ENCODE results near the gene MTHFD1.
"Not testable (repeated sequence)": the region's sequence is repeated elsewhere in the genome, so short reads cannot be mapped to it uniquely, and the experiment has no call there.

The MTHFD1 gene

DNA sequence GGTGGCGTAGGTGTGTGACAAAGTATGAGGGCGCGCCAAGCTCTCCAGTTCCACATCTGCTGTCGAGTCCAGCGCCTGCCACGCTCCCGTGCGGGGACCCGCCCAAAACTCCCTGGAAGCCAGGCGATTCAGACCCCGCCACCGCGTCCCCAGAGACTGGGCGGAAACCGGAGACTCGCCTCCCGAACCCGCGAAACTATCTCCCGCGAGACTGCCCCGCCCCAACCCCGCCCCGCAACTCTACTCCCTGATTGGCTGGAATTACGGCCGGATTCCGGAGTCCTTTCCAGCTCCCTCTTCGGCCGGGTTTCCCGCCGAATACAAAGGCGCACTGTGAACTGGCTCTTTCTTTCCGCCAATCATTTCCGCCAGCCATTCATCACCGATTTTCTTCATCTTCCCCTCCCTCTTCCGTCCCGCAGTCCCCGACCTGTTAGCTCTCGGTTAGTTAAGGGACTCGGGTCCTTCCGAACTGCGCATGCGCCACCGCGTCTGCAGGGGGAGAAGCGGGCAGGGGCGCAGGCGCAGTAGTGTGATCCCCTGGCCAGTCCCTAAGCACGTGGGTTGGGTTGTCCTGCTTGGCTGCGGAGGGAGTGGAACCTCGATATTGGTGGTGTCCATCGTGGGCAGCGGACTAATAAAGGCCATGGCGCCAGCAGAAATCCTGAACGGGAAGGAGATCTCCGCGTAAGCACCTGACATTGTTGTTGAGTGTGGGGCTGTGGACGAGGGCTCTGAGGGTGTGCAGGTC is at the start of gene MTHFD1:
Gene MTHFD1 (plus strand): TSS at position 572 of the 751 bp plus-strand sequence. CDS start 75 bp downstream, at position 647.
- DNase-seq, result peak; percentile 73

DNA sequence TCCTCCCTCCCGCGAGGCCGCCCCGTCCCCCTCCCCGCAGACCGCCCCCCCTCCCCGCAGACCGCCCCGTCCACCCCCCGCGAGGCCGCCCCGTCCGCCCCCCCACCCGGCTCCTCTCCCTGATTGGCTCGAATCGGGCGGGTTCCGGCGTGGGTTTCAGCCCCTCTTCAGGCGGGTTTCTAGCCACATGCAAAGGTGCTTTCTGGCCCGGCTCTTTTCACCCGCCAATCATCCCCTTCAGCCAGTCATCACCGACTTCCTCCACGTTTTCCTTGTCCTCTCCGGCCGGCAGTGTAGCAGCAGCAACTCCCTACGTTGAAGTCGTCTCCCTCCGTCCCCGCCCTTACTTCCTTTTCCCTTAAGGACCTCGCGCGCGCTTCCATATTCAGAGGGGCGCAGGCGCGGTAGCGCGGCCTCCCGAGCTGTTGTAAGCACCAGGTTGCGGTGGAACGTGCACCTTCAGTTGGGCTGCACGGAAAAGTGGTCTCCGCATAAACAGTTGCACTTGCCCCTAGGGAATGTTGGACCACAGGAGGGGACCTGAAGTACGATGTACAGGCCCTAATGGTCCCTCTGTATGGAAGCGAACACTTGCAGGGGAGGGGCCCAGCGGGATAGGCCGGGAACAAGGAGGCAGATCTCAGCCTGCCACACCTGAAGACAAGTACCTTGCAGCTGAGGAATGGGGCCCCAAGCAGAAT is 49.4 kb upstream of the MTHFD1 start:
- peak; percentile 43 for DNase-seq

DNA sequence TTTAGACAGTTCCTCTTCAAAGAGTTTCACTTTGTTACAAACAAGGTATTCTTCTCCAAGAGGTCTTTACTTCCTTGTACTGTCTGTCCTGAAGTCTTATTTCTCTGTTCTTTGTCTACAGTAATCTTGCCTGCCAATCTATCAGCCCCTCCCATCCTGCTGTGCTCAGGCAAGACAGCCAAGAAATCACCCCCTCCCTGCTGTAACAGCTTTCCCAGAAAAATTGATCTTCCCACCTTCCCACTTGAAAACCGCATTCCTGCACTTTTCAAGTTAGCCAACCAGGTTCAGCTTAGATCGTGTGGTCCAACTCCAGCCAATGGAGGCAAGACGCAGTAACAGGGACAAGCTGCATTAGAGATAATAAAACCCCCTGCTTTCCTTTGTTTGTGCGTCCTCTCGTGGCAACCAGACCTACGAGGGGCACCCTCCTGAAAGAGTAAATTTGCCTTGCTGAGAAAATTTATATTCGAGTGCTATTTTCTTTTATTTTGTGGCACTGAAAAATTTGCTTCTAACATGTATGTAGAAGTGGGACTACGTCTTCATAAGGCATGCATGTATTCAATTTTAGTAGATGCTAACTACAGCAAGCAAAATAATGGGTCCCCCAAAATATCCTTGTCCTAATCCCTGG is 47.5 kb upstream of the MTHFD1 start:
- DNase-seq, result no peak

DNA sequence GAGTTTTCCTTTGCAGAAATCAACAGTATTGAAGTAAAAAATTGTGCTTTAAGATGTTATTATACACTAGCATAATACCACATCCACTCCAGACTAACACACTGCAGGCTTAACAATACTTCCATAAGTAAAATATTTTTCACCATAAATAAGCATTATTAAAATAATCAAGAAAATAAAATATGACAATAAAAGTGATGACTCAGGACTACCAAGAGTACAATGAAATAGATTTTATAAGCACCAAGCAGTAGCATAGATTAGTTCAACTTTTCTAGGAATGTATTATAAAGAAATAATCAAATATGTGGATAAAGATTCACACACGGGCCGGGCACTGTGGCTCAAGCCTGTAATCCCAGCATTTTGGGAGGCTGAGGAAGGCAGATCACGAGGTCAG is 40.4 kb upstream of the MTHFD1 start:
- no peak for DNase-seq

DNA sequence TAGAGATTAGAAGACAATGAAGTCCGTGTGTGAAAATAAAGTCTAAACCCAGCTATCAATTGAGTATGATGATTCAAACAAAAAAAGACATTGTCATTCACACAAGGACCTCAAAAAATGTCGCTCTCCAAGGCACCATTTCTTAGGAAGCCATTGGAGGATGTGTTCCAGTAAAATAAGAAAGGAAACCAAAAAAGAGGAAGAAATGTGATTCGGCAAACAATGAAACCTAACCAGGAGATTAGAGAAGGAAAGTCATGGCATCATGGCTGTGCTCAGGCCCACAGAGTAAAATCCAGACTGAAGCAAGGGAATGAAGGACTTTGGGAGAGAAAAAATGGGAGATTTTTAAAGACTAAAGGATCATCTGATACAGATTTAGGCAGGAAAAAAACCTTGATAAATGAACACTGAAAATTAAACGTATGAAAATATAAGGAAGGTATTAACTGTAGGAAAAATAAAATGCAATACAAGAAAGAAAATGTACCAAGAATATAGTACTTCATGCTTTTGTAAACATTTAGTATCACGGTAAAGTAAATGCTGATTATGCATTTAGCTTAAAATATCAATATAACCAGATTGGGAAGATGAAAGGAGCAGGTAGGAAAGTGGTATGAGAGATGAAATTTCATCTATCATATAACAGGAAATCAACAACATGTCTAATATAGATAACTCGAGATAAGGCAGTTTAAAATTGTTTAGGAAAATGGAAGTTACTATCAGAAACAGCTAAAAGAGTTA is 38.2 kb upstream of the MTHFD1 start:
- DNase-seq, result no peak

DNA sequence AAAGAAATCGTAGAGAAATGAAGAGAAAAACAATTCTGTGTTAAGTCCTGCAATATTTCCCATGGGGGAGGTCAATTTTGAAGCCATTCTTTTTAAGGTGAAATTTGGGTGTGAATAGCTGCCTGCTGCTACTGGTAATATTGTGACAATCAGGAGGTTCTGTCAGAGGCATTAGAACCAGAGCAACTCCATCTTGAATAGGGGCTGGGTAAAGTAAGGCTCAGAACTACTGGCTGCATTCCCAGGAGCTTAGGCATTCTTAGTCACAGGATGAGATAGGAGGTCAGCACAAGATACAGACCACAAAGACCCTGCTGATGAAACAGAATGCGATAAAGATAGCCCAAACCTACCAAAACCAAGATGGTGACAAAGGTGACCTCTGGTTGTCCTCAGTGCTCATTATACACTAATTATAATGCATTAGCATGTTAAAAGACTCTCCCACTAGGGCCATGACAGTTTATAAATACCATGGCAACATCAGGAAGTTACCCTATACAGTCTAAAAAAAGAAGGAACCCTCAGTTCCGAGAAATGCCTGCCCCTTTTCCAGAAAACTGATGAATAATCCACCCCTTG is 24.8 kb upstream of the MTHFD1 start:
- DNase-seq, result no peak

DNA sequence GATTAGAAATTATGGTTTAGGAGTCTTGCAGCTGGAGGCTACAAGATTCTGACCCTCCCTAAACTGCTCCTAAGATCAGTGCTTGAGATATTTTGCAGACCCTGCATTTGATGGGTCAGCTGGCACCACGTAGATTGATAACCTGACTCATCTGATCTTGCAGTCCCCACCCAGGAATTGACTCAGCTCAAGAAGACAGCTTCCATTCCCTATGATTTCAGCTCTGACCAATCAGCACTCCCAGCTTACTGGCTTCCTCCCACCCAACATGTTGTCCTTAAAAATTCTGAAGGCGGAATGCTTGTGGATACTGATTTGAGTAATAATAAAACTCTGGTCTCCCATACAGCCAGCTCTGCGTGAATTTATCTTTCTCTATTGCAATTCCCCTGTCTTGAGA is 23.2 kb upstream of the MTHFD1 start:
- no peak for DNase-seq

DNA sequence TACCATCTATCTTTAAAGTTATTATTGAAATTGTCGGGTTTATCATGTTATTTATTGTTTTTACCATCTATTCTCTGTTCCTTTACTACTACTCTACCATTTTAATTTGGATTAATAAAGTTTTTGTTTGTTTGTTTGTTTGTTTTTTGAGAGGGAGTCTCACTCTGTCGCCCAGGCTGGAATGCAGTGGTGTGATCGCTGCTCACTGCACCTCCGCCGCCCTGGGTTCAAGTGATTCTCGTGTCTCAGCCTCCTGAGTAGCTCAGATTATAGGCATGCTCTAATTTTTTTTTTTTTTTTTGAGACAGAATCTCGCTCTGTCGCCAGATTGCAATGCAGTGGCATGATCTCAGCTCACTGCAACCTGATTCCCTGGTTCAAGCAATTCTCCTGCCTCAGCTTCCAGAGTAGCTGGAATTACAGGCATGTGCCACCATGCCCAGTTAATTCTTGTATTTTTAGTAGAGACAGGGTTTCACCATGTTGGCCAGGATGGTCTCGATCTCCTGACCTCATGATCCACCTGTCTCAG is 22.7 kb upstream of the MTHFD1 start:
- DNase-seq, result not testable (repeated sequence)

DNA sequence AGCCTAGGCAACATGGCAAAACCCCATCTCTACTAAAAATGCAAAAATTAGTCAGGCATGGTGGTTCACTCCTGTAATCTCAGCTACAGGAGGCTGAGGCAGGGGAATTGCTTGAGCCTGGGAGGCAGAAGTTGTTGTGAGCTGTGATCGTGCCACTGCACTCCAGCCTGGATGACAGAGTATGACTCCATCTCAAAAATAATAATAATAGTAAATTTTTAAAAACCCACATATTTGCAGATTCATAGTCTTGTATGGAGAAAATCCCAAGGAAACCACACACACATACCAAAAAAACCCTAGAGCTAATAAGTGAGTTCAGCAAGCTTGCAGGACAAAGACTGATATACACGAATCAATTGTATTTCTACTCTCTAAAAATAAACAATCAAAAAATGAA is 19.0 kb upstream of the MTHFD1 start:
- no peak for DNase-seq

DNA sequence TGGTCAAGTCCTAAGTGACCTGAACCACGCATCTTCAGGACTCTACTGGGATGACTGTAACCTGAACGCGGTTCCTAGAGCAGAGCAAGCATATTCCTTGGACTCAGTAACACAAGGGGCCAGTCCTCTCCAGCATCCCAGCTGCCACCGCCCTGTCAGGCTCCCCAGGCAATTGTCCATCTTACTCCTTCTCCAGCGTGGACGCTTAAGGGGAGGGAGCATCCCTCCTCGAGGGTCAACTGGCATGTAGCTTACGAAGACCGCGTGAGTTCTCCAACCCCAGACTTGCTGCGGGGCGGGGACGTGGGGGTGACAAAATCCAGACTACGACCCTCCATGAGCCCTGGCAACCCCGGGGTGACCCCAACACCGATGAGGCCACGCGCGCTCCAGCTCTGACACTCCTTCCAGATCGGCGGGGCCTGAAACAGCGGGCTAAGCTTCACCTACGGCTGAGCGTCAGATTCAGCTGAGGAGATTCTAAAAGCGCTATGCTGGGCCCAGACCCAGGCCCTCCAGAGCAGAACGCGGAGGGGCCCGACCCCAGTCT is 846 bp upstream of the MTHFD1 start:
- DNase-seq, result no peak

DNA sequence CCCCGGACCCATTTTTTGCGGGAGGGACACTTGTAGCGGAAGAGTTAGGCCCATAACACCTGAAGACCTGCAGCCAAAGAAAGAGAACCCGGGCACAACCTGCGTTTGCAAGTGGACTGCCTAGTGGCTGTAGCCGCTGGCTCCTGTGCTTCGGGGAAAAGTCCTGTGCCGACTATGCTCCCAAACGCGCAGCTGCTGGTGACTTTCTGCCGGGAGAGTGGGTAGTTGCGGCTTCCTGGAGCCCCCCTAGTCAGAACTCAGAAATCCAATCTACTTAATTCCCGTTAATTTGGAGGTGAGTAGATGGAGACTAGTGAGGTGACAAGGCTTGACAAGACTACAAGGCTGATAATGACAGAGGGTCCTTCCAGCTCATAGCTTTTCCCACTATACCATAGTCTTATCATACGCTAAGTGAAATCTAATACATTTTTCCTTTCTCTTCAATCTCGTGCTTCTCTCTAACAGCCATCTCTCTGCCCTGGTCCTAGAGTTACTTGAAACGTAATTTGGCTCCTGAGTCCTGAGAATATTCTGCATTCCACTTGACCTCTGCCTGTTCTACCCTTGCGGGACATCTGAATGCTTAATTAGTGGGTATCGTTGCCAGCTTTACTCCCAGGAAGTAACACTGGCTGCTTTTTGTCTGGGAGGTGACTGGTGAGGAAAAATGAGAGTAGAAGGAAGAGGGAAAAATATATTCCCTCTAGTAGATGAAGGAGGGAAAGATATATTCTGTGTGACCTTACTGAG is 556 bp downstream of the MTHFD1 start:
- no peak for DNase-seq

DNA sequence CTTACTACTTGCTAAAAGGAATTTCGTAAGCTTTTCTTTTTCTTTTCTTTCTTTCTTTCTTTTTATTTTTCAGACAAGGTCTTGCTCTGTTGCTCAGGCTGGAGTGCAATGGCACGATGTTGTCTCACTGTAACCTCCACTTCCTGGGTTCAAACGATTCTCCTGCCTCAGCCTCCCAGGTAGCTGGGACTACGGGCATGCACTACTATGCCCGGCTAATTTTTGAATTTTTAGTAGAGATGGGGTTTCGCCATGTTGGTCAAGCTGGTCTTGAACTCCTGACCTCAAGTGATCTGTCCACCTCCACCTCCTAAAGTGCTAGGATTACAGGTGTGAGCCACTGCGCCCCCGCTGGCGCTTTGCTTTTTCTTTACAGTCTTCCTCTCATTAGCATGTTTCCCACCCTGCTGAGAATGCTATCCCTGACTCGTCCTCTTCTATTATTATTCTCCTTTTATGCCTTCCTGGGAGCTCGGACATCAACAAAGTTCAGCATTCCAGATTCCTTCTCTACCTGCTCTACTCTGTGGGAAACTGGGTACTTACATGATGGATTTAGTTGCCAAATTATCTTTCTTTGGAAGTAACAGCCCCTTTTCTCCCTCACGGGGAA is 3.1 kb downstream of the MTHFD1 start:
- no peak for DNase-seq

DNA sequence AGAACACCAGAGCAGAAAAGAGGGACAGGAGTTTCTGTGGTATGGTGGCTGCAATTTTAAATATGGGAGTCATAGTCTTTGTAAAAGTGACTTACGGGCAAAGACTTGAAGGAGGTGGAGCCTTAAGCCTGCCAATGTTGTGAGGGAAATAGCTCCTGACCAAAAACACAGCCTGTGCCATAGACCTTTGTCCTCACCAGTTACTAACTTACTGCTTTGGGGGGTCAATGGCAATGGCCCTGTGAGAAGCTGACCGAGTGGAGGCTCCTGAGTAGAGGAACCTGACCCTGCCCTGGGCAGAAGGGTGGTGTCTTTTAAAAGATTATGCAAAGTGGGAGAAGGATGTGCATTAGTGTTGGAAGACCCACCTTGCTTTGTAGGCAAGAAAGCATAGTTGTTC is 3.8 kb downstream of the MTHFD1 start:
- DNase-seq, result no peak

DNA sequence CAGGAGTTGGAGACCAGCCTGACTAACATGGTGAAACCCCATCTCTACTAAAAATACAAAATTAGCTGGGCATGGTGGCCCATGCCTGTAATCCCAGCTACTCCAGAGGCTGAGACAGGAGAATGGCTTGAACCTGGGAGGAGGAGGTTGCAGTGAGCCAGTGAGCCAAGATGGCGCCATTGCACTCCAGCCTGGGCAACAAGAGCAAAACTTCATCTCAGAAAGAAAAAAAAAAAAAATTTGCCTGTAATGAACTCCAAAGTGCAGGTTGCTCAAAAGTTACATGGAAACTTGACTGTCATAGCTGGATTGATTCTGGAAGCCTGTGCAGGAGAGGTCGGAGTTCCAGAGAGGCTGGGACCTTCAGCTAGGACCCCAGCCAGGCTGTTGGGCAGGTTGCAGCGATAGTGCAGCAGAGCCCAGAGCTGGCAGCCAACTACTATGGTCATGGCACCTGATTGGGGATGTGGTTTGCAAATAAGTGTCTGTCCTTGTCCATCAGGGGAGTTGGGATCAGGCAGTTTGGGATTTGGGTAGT is 5.1 kb downstream of the MTHFD1 start:
- DNase-seq, result not testable (repeated sequence)

DNA sequence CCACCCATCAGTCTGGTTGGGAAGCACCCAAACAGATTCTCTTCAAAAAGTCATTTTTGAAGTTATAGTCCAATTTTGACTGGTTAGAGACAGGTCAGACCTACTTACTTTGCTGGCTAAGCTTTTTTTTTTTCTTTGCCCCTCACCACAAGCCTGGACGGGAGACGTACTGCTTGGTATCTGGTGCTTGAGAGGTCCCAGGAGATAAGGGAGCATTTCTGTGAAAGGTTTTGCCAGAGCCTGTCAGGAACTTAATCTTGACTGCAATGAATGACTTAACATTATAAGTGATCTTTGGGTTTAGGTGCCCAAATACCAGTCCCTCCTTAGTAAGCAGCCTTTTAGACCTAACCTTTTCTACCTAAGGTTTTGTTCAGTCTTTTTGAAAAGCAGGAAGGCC is 6.3 kb downstream of the MTHFD1 start:
- DNase-seq, result no peak

DNA sequence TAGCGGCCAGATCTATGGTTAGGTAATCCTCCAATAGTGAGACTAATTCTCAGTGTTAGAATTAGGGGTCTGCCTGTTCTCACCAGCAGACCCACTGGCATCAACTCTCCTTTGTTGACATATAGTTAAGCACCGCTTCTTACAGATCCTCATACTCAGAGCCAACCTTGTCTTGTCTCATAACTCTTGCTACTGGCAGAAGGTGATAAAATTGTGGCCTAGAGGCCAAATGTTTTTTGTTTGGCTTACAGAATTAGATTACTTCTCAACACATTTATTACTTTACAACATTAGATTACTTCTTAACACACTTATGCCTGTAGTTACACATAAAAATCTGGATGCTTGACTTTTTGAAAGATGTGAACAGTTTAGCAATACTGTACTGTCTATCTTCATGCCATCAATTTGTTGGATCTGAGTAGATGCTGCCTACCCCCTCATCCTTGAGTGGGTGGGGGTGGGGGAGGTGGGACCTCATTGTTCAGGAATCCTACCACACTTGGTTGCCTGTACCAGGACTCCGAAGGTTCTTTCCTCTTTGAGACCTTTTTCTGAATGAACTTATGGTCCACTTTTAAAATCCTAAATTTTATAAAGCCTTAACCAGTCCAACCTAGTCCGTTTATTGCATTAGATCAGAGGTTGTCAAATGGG is 7.0 kb downstream of the MTHFD1 start:
- DNase-seq, result no peak

DNA sequence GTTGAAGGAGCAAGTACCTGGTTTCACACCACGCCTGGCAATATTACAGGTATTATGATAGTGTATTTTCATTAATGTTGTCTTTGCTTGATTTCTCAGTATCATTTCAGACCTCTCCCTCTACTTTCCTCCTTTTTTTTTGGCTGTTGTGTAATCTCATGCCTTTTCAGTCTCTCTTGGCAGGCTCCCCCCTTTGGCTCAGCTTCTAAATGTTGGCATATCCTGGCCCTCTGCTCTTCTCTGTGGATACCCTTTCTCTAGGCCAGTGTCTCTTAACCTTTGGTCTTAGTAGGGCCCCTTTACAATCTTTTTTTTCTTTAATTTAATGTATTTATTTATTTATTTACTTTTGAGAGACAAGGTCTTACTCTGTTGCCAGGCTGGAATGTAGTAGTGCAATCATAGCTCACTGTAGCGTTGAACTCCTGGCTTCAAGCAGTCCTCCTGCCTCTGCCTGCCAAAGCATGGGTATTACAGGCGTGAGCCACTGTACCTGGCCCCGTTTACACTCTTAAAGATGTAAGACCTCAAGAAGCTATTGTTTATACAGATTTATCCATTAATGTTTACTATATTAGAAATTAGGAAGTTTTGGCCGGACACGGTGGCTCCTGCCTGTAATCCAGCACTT is 12.8 kb downstream of the MTHFD1 start:
- no peak for DNase-seq

DNA sequence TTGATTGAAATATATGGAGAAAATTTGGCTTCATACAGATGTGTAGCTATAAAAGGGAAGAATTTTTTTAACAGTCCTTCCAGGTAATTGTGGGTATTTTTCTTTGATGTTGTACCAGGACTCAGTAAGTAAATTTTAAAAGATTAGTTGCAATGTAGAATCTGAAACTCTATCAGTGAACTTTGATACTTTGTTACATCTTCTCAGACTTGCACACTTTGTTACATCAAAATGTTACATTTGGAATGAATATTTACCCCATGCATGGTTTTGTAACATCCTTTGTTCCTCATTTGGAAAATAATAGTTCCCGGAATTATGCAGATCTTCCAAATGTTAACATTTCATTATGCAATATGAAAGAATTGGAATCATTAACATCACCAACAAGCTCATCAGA is 13.8 kb downstream of the MTHFD1 start:
- DNase-seq, result no peak

DNA sequence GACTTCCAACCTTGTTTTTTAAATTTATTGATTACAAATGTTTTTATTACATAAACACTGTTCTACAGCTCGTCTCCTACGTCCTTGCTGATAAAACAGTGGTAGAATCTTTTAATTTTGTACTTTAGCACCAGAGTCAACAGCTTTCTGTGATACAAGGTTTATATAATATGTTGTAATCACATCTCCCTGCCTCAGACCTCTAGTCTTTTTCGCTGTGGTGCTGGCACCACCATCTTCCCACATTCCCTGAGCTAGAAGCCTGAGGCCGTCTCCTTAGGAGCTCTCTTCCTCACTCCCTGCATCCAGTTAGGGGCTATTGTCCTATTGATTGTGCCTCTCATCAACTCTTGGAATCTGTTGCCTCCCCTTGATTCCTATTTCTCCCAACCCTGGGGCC is 17.1 kb downstream of the MTHFD1 start:
- DNase-seq, result no peak

DNA sequence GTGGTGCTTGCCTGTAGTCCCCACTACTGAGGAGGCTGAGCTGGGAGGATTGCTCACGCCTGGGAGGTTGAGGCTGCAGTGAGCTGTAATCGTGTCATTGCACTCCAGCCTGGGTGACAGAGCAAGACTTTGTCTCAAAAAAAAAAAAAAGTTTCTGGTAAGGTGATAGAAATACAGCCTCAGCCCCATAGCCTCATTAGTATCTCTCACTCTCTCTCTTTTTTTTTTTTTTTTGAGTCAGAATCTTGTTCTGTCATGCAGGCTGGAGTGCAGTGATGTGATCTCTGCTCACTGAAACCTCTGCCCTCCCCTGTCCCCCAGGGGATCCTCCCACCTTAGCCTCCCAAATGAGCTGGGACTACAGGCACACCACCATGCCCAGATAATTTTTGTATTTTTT is 19.2 kb downstream of the MTHFD1 start:
- DNase-seq, result no peak

All from GOT3 (cell line).